ENCODE results near the gene IRAK4. TPM values are rescaled to one million over a fixed set of nuclear protein-coding genes. Genes with fewer than 3 reads are reported as not detected.

Gene IRAK4
- total RNA-seq, 1 donor from 2014 or later, result 16.4 TPM

- no peak for DNase-seq (ENCODE audit: extremely low read depth, low read depth, low spot score)
These were observed 5.8 kb downstream of the IRAK4 start for GRCh38 chr12:43764528-43764927.

GRCh38 chr12:43766291-43766690 is 7.5 kb downstream of the IRAK4 start:
- DNase-seq (ENCODE audit: extremely low read depth, low read depth, low spot score), result no peak

DNA sequence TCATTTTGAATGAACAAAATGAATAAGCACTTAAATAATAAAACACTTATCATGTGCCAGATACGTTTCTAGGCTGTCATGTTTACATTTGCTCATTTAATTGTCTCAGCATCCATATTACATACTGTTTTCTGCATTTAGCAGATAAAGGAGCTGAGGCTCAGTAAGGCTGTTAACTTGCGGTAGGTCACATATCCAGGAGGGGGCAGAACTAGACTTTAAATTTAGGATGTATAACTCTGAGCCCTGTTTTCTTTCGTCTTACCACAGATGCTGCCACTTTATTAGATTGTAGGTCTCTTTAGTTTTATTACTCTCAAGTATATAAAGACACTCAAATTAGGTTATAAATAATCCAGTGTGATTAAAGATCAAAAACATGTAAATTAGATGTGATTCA is 17.7 kb downstream of the IRAK4 start:
- DNase-seq (ENCODE audit: extremely low read depth, low read depth, low spot score), result no peak

DNA sequence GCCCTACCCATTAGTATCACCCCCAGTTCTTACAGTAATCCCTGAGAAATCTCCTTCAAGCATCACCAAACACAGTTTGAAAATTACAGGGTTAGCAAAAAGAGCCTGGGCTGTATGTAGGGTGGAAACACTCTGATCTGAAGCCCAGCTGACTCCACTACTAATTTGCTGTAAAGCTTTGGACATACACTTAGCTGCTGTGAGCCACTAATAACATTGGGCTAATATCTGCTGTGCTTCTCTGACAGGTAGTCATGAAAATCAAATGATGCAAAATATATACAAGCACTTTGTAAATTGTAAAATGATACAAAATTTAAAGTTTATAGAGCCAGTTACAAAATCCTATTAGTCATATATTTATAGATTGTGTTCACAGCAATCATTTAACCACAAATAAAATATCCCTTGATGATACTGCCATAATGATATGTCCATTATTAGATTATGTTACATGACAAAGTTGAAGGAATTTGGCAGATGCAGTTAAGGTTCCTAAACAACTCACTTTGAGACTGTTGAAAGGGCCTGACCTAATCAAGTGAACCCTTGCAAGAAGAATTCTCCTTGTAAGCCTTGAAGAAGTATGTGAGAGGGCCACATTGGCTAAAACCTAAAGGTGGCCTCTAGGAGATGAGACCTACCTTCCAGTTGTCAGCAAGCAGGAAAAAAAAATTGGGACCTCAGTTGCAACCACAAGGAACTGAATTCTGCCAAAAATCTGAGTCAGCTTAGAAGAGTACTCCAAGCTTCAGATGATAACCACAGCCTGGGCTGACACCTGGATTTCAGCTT is 28.3 kb downstream of the IRAK4 start:
- no peak for DNase-seq (ENCODE audit: extremely low read depth, low read depth, low spot score)

GRCh38 chr12:43789941-43790340 is 31.2 kb downstream of the IRAK4 start:
- DNase-seq (ENCODE audit: extremely low read depth, low read depth, low spot score), result no peak

GRCh38 chr12:43795716-43796280 is 37.0 kb downstream of the IRAK4 start:
- no peak for DNase-seq (ENCODE audit: extremely low read depth, low read depth, low spot score)

DNA sequence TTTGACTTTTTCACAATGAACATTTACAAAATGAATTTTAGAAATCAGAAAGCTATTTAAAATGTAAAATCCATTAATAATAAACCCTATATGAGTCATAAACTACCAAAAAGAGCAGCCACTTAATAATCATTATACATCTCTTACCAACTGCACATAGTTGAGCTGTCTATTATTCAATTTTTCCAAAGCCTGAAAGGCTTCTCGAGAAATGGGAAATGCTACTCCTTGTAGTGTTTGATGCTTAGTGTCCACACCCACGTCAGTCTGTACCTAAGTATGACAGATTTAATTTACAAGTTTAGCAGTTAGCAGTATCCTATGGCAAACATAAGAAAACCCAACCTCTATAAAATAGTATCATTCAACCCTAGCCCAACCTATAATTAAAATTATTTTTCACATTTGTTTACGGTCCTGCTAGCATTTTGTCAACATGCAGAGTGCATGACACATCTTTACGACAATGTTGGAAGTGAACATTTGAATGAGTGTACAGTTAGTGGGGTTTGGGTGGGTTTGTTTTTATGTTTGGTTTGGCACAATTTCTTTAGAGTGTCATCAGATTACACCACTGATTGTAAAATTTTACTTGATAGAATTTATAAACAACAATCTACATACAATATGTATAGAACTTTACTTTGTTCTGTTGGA is 38.9 kb downstream of the IRAK4 start:
- DNase-seq (ENCODE audit: extremely low read depth, low read depth, low spot score), result no peak

DNA sequence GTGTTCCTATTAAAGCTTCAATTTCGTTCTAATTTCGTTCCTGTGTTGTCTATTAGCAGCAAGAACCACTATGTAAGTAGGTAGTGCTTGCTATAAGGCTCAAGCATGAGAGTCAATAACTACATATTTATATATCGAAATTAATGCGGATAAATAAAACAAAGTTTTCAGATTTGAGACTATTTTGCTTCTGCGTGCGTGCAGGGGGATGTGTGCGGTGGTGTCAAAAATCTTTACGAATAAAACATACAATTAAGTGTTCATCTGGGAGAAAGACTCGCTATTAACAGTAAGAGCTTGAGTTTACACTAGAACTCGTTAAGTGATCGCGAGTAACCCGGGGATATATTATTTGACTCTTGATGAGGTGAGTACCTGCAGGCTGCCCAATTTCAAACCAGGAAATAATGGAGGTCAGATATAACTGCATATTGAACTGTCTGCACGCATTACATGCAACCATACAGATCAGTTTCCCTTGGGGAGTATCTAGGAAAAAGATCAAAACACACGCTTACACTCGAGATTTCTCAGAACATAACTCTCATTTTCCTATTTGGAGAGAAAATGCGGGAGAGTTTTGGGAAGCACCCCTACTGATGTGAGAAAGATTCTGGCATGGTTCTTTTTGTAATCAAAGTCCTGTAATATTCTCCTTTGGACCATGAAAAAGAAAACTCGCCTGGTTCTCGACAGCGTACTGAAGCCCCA is 46.6 kb downstream of the IRAK4 start:
- no peak for DNase-seq (ENCODE audit: extremely low read depth, low read depth, low spot score)

DNA sequence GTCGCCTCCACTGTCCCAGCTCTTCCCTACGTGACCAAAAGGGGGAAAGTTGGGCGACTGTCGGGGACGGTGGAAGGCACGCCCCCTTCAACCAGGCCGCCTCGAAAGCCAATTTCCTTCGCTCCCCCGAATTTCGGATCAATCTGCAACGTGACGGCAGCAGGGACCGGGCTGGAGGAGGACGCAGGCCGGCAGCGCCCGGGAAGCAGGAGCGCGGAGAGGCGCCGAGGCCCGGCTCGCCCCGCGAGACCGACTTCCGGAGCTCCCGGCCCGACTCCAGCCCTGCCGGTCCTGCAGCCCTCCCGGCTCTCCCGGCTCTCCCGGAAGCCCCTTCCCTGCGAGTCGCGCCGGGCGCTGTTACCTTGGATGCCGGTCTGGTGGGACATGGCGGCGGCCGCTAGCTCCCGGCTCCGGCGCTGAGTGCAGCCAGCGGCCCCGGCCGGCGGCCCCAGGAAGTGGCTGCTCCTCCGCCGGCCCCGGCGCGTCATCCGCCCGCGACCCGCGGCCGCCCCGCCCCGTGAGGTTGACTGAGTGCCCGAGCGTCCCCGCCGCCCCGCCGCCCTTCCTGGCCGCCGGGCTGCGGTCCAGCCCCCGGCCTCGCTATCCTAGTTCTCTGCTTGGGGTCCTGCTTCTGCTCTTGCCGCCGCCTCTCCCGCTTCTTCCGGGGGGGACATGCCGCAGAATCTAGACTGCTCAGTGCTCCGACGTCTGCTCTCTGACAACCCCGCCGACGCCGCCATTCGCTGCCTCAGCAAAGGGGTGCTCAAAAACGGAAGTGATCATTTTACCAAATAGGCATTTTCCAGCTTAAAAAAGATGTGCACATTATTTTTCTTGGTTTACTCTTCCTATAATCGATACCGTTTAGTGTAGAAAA is 47.3 kb downstream of the IRAK4 start, which contains the start of gene TWF1:
TSS of gene TWF1 (minus strand) at position 458 of the 877 bp plus-strand sequence. CDS start at position 386, 72 bp downstream.
- DNase-seq (ENCODE audit: extremely low read depth, low read depth, low spot score), result peak; percentile 14

- DNase-seq (ENCODE audit: extremely low read depth, low read depth, low spot score), result no peak
These were observed 48.0 kb downstream of the IRAK4 start for GRCh38 chr12:43806737-43807072.

DNA sequence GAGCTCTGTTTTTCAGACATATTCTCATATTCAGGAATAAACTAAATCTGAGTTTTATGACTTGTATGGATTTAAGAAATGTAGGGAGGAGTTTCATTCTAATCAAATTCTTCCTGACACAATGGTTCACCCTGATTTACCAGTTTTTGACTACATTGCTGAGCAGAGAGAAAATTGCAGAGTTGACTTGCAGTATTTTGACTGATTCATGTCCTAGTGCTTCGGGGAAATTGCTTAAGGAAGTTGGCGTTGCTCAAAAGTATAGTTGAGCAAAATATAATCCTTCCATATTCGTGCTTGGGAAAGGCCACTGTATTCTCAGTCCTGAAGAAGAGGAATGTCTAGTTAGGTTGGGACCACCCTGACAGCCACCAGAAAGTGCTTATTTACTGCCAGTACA is 48.6 kb downstream of the IRAK4 start:
- DNase-seq (ENCODE audit: extremely low read depth, low read depth, low spot score), result no peak

GRCh38 chr12:43812057-43812456 is 53.3 kb downstream of the IRAK4 start:
- DNase-seq (ENCODE audit: extremely low read depth, low read depth, low spot score), result no peak

DNA sequence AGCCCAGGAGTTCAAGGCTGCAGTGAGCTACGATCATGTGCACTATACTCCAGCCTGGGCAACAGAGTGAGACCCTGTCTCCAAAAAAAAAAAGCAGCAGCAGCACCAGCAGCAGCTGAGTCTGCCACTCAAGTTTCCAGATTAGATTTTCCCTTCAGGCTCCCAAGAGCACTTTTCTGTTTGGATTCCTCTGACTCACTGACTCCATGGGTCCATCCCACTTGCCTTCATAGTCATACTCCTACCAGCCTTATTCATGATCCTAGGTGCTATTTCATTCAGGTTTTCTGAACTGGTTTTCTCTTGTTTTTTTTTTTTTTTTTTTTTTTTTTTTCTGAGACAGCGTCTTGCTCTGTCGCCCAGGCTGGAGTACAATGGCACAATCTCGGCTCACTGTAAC is 54.2 kb downstream of the IRAK4 start:
- no peak for DNase-seq (ENCODE audit: extremely low read depth, low read depth, low spot score)

- DNase-seq (ENCODE audit: extremely low read depth, low read depth, low spot score), result no peak
These were observed 56.7 kb downstream of the IRAK4 start for GRCh38 chr12:43815416-43815815.

DNA sequence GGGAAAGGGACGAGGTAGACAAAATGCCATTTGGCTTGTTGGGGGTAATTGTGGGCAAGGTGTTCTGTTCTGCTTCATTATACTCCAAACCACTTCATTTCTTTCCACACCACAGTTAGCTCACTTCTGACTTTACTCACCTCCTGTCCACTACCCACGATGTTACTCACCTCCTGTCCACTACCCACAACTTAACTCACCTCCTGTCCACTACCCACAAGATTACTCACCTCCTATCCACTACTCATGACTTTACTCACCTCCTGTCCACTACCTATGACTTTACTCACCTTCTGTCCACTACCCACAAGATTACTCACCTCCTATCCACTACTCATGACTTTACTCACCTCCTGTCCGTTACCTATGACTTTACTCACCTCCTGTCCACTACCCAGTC is 57.4 kb downstream of the IRAK4 start:
- DNase-seq (ENCODE audit: extremely low read depth, low read depth, low spot score), result no peak

DNA sequence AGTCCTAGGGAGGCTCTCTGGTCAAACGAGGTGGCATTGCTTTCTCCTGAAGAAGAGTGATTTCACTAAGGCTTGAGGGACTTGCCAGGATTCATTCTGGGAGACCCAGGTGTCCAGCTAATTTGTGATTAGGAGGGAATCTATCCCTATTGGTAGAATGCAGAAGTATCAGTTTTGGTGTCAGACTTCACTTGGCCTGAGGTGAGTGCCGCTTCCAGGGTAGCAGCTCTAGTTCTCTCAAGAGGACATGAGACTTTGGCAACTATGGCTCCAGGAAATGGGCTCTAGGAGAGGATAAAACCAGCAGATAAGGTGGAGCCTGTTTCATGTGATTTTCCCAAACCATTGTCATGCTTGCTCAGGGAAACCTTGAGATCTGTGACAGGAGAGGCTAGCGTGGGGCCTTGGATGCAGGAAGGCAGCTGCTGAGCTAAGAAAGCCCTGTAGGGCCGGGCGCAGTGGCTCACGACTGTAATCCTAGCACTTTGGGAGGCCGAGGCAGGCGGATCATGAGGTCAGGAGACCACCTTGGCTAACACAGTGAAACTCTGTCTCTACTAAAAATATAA is 65.5 kb downstream of the IRAK4 start:
- no peak for DNase-seq (ENCODE audit: extremely low read depth, low read depth, low spot score)

- DNase-seq (ENCODE audit: extremely low read depth, low read depth, low spot score), result no peak
These were observed 67.9 kb downstream of the IRAK4 start for GRCh38 chr12:43826681-43827080.

DNA sequence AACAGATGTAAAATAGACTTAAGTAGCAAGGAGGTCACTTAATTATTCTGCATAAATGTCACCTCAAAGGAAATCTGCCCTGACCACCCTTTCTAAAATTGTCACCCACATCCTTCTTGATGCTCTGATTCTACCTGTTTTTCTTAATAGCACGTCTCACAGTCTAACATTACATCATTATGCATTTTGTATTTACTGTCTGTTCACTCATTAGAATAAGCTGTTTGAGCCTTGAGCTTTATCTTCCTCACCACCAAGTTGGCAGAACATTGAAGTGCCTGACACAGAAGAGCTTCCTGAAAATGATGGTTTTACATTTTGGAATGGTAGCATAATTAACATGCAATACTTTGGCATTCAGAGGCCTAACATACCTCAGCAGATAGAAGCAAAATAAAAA is 68.3 kb downstream of the IRAK4 start:
- DNase-seq (ENCODE audit: extremely low read depth, low read depth, low spot score), result no peak

- DNase-seq (ENCODE audit: extremely low read depth, low read depth, low spot score), result no peak
These were observed 73.9 kb downstream of the IRAK4 start for GRCh38 chr12:43832463-43833168.

- no peak for DNase-seq (ENCODE audit: extremely low read depth, low read depth, low spot score)
These were observed 76.5 kb downstream of the IRAK4 start for GRCh38 chr12:43835264-43835655.

Data from glomerular endothelial cell (primary cell).